ENCODE results near the gene RPP40. TPM values are rescaled to one million over a fixed set of nuclear protein-coding genes. Genes with fewer than 3 reads are reported as not detected.

The RPP40 gene, protein sequence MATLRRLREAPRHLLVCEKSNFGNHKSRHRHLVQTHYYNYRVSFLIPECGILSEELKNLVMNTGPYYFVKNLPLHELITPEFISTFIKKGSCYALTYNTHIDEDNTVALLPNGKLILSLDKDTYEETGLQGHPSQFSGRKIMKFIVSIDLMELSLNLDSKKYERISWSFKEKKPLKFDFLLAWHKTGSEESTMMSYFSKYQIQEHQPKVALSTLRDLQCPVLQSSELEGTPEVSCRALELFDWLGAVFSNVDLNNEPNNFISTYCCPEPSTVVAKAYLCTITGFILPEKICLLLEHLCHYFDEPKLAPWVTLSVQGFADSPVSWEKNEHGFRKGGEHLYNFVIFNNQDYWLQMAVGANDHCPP
- total RNA-seq (2016; rRNA removed; fragmentation: Illumina TruSeq; extraction: Trizol): 41.2 and 64.0 TPM in 2 replicates
- 6.2 and 9.4 TPM in 2 replicates for total RNA-seq (2016; cell fraction: cytosol; rRNA removed; fragmentation: Illumina TruSeq; extraction: Trizol; ENCODE audit: low read depth)
- total RNA-seq (2016; cell fraction: insoluble cytoplasmic fraction; rRNA removed; fragmentation: Illumina TruSeq; extraction: Trizol): 44.8 and 65.5 TPM in 2 replicates
- total RNA-seq (2016; cell fraction: membrane; rRNA removed; fragmentation: Illumina TruSeq; extraction: Trizol): 13.3 and 13.7 TPM in 2 replicates
- 22.1 and 24.0 TPM in 2 replicates for total RNA-seq (2016; cell fraction: nucleus; rRNA removed; fragmentation: Illumina TruSeq; extraction: Trizol)
- 18.0 and 19.4 TPM in 2 replicates for polyA plus RNA-seq (2011; rRNA removed)
- 7.7 and 14.3 TPM in 2 replicates for polyA plus RNA-seq (2011; cell fraction: cytosol; rRNA removed)
- 6.5 and 6.6 TPM in 2 replicates for polyA plus RNA-seq (2011; cell fraction: nucleus; rRNA removed)
- 26.7 and 29.8 TPM in 2 replicates for polyA plus RNA-seq (2012)
- polyA plus RNA-seq (2016; cell fraction: cytosol; fragmentation: Illumina TruSeq; extraction: Trizol; ENCODE audit: low read depth): 15.4 and 17.1 TPM in 2 replicates
- polyA plus RNA-seq (2016; cell fraction: insoluble cytoplasmic fraction; fragmentation: Illumina TruSeq; extraction: Trizol; ENCODE audit: low read depth): 66.0 and 77.9 TPM in 2 replicates
- 17.5 and 18.0 TPM in 2 replicates for polyA plus RNA-seq (2016; cell fraction: membrane; fragmentation: Illumina TruSeq; extraction: Trizol; ENCODE audit: low read depth)
- 29.6 and 31.9 TPM in 2 replicates for polyA plus RNA-seq (2016; cell fraction: nucleus; fragmentation: Illumina TruSeq; extraction: Trizol; ENCODE audit: insufficient read depth, low read depth)
- polyA minus RNA-seq (2011; rRNA and poly(A)+ RNA removed; ENCODE audit: low replicate concordance): 9.4 and 13.4 TPM in 2 replicates
- polyA minus RNA-seq (2011; cell fraction: cytosol; rRNA and poly(A)+ RNA removed): 6.6 and 7.6 TPM in 2 replicates
- polyA minus RNA-seq (2011; cell fraction: nucleus; rRNA and poly(A)+ RNA removed): 24.3 and 26.1 TPM in 2 replicates
- percentile 81 among the genes with signal in this experiment for Bru-seq, nascent RNA
- percentile 82 among the genes with signal in this experiment for BruChase-seq, experiment 1, labeled RNA remaining after a 6-hour chase
- BruChase-seq, experiment 2, labeled RNA remaining after a 2-hour chase: percentile 77 among the genes with signal in this experiment
- long read RNA-seq, experiment 1, transcript RPP40-201 (7 exons, 1,088 nt): minor isoform, 6 of 60 reads
- long read RNA-seq, experiment 1, transcript RPP40-202 (8 exons, 1,483 nt): major isoform, 41 of 60 reads
- long read RNA-seq, experiment 1, partial matches to known transcripts: 4 of 60 reads
- long read RNA-seq, experiment 1, other reads (novel, unspliced or antisense): 8 of 60 reads
- long read RNA-seq, experiment 2, transcript RPP40-202 (8 exons, 1,483 nt): major isoform, 27 of 61 reads
- long read RNA-seq, experiment 2, partial matches to known transcripts: 27 of 61 reads
- long read RNA-seq, experiment 2, other reads (novel, unspliced or antisense): 4 of 61 reads

DNA sequence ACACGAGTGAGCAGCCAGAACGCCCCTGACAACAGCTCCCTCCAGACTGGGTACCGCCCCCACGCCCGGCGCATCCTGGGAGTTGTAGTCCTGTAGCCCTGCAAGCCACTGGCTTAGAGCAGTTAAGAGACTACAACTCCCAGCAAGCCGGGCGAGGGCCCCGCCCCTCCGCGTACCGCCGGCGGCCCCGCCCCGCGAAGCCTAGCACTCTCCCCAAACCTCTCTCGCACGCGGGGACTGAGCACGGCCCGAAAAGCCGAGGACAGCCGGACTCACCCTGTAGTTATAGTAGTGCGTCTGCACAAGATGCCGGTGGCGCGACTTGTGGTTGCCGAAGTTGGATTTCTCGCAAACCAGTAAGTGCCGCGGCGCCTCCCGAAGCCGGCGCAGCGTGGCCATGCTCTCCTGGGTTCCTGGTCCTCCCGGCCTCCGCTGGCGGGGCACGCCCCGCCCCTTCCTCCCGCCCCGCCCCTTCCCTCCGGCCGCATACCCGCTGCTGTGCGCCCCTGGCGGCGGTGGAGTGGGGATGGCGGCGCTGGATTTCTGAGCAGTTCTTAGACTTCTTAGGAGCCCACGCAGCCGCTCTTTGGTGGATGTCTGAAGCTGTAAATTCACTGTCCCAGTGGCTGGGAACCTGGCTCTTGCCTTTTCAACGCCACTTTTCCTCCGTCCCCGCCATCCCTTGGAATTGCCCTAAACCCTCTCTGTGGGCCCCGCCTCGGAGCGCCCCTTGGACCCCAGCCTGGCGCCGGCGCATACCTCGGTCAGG lies at the start of gene RPP40:
Gene RPP40, minus strand, starts transcription at position 434 of the 769 bp plus-strand sequence. Its CDS starts 35 bp downstream, at position 399.
- Histone ChIP-seq H3K27me3 (ENCODE audit: control insufficient read depth in 1 of 2, insufficient read depth in 2 of 2, low read length in 2 of 2) (no peaks in the 10 kb centered on the region), H4K20me1 (ENCODE audit: insufficient read depth, low read length) (no peaks in the 10 kb centered on the region), H3K9me3 (ENCODE audit: low read length) (no peaks in the 10 kb centered on the region), H3K4me3 (replicated peaks in 1 of 3; ENCODE audit: insufficient read depth in 1 of 3, low read depth in 2 of 3, low read length in 3 of 3) (peak within 1 kb of the TSS; percentile 65 to 80 (median 68)), H3K4me2 (ENCODE audit: low read depth, low read length) (peak within 1 kb of the TSS; percentile 94), H3K4me1 (ENCODE audit: insufficient read depth, low read length) (peaks cover 38% of the 10 kb centered on the region), H3K27ac (ENCODE audit: extremely low read length, insufficient read depth, low read length) (peak within 1 kb of the TSS; percentile 96), H3K36me3 (replicated peaks in 1 of 2; ENCODE audit: control insufficient read depth in 1 of 2, insufficient read depth in 2 of 2, low read length in 2 of 2) (peaks cover 8 to 25% of the 10 kb centered on the region in 2 experiments), H3K79me2 (ENCODE audit: insufficient read depth, low read length) (peaks cover 7% of the 10 kb centered on the region), H2AFZ (ENCODE audit: low read length) (peak within 1 kb of the TSS; percentile 11), H3K9ac (ENCODE audit: insufficient read depth, low read depth, low read length) (peak within 1 kb of the TSS; percentile 87)
- FAIRE-seq (peak; percentile 55), ATAC-seq (peak; percentile 98), DNase-seq (ENCODE audit: low spot score) (peak; percentile 97)
- ChIA-PET CTCF (ENCODE audit: low intra/inter-chr PET ratio, low total read pairs) (interaction anchor here (2.1 kb wide), 1 partner anchor 27 kb away, joined by 7 read pairs; no protein-coding TSS in a partner anchor), POLR2A (interaction anchor here (0.6 to 2.3 kb wide), 14 partner anchors 10 to 983 kb away, joined by 3 to 26 read pairs (median 6); partner anchors contain the start of gene CDYL)
- in situ Hi-C loops (cut with HindIII; ENCODE audit: extremely low pct_ligation_motif_present, low pct_unique_long_range_greater_than_20kb): no loop called here
- under 1% methylated on average over 22 of the region's 64 CpGs for WGBS (ENCODE audit: low lambda C conversion rate)
- intact Hi-C loops (cut with micrococcal nuclease; ENCODE audit: unreplicated experiment): loop anchor here (1.0 kb wide), 2 partner anchors 14 to 27 kb away; no protein-coding TSS in a partner anchor
- BruUV-seq (replicated peaks): no TSS peak
- TF ChIP-seq ZNF460 (CRISPR knock-in tag; IDR thresholded peaks at IDR 0.05; ENCODE audit: borderline replicate concordance): no peak
- TF ChIP-seq RARG (CRISPR knock-in tag; IDR thresholded peaks at IDR 0.05; ENCODE audit: low read depth): no peak
- no peak for TF ChIP-seq JARID2 (CRISPR knock-in tag; IDR thresholded peaks at IDR 0.05; ENCODE audit: insufficient replicate concordance)
- no peak; the same call in 1 of the 2 replicates for TF ChIP-seq PITX1 (CRISPR knock-in tag; IDR thresholded peaks at IDR 0.05)
- TF ChIP-seq ZNF605 (CRISPR knock-in tag; IDR thresholded peaks at IDR 0.05): peak; percentile 77
- no peak for TF ChIP-seq ZNF484 (CRISPR knock-in tag; IDR thresholded peaks at IDR 0.05; ENCODE audit: borderline replicate concordance, low read depth)
- no peak for TF ChIP-seq HOXA7 (CRISPR knock-in tag; IDR thresholded peaks at IDR 0.05)
- peak; percentile 96 for TF ChIP-seq RNF2 (conservative IDR thresholded peaks at IDR 0.05; ENCODE audit: low read depth)
- TF ChIP-seq MTA1 (CRISPR knock-in tag; IDR thresholded peaks at IDR 0.05; ENCODE audit: borderline replicate concordance): peak; percentile 75; the same call in 1 of the 2 replicates
- no peak for TF ChIP-seq HMGA1 (CRISPR knock-in tag; conservative IDR thresholded peaks at IDR 0.05)
- TF ChIP-seq RFX5 (IDR thresholded peaks at IDR 0.05; ENCODE audit: low read depth, low read length): peak; percentile 62
